K562 (cell line): ENCODE results near the gene RAPGEF5.

ENCODE experiments used
- CEBPB ChIP-seq: fragments of 450-650 bp; IDR thresholded peaks from 2 replicates; pipeline ENCODE4 v1.6.1; 2016; ENCODE audit warnings: missing genetic modification characterization, missing compliant biosample characterization
- CTCF ChIP-seq, 3 experiments: IDR thresholded peaks in 2 of 3; conservative IDR thresholded peaks in 1 of 3; 2 replicates each; pipeline ENCODE4 v1.5.1; 2011 to 2012; ENCODE audit warnings: low read length in 3 of 3, mild to moderate bottlenecking in 3 of 3, control low read depth in 2 of 3, improper control_type of control experiment in 1 of 3, inconsistent platforms in 1 of 3, low read depth in 1 of 3, mixed read lengths in 1 of 3, moderate library complexity in 1 of 3; ENCODE audit not compliant: insufficient read depth in 2 of 3
- ELK1 ChIP-seq: sonication (generic); formaldehyde crosslinking; IDR thresholded peaks from 2 replicates; pipeline ENCODE4 v1.8.1; 2022; ENCODE audit warnings: missing genetic modification reagents
- EP300 ChIP-seq: IDR thresholded peaks from 2 replicates; pipeline ENCODE4 v1.6.1; 2012; ENCODE audit warnings: low read length, improper control_type of control experiment
- ETV5 ChIP-seq: sonication (generic); formaldehyde crosslinking; IDR thresholded peaks from 2 replicates; pipeline ENCODE4 v1.4.0; 2020; ENCODE audit warnings: low read depth, mild to moderate bottlenecking, missing genetic modification reagents
- HDGF ChIP-seq: fragments of 450-650 bp; IDR thresholded peaks from 2 replicates; pipeline ENCODE4 v1.6.1; 2016
- IRF1 ChIP-seq: sonication (generic); formaldehyde crosslinking; IDR thresholded peaks from 2 replicates; pipeline ENCODE4 v1.8.0; 2022; ENCODE audit warnings: missing genetic modification reagents, mild to moderate bottlenecking, borderline replicate concordance
- NR0B1 ChIP-seq: fragments of 450-650 bp; IDR thresholded peaks from one replicate; pipeline ENCODE4 v1.6.1; 2018; ENCODE audit warnings: mild to moderate bottlenecking, moderate library complexity; ENCODE audit not compliant: partially characterized antibody
- REST ChIP-seq, 2 experiments: fragments of 450-650 bp; formaldehyde crosslinking in 1 of 2; IDR thresholded peaks; 2 replicates each; pipeline versions ENCODE4 v1.4.0 to v1.6.1; 2014 to 2020; ENCODE audit warnings: mild to moderate bottlenecking in 2 of 2, borderline replicate concordance in 1 of 2, low read depth in 1 of 2
- TBL1XR1 ChIP-seq, 2 experiments: IDR thresholded peaks; 2 replicates each; pipeline ENCODE4 v1.6.1; 2012; ENCODE audit warnings: improper control_type of control experiment in 2 of 2, low read length in 2 of 2, mild to moderate bottlenecking in 1 of 2
- TEAD4 ChIP-seq, 2 experiments: sonication (generic) in 1 of 2; formaldehyde crosslinking in 1 of 2; IDR thresholded peaks; 2 replicates each; pipeline versions ENCODE4 v1.6.1 to v1.8.0; 2012 to 2022; ENCODE audit warnings: borderline replicate concordance in 1 of 2, inconsistent platforms in 1 of 2, low read length in 1 of 2, mild to moderate bottlenecking in 1 of 2, missing genetic modification reagents in 1 of 2
- ZBTB17 ChIP-seq: fragments of 450-650 bp; formaldehyde crosslinking; IDR thresholded peaks from 2 replicates; pipeline ENCODE4 v1.4.0; 2020; ENCODE audit warnings: mild to moderate bottlenecking
- ZBTB49 ChIP-seq: sonication (generic); formaldehyde crosslinking; IDR thresholded peaks from 2 replicates; pipeline ENCODE4 v1.8.0; 2022; ENCODE audit warnings: missing genetic modification reagents, mild to moderate bottlenecking, borderline replicate concordance
- ZFP30 ChIP-seq: fragments of 250-450 bp; sonication (Bioruptor Pico); IDR thresholded peaks from 2 replicates; pipeline ENCODE4 v1.8.0; 2022; ENCODE audit warnings: moderate library complexity, mild to moderate bottlenecking, inconsistent platforms, borderline replicate concordance

GRCh38 chr7:22357311-22358175 is 589 bp upstream of the RAPGEF5 start:
- no peak for TF ChIP-seq ZFP30 (CRISPR knock-in tag)
- no peak for TF ChIP-seq IRF1 (CRISPR knock-in tag)
- no peak for TF ChIP-seq NR0B1
- no peak for TF ChIP-seq ZBTB17 (CRISPR knock-in tag)
- TF ChIP-seq HDGF, result no peak
- no peak for TF ChIP-seq ZBTB49 (CRISPR knock-in tag)
- TF ChIP-seq TEAD4 (IDR thresholded peaks at IDR 0.05; ENCODE audit: low read length), result no peak
- no peak for TF ChIP-seq TEAD4 (CRISPR knock-in tag; IDR thresholded peaks at IDR 0.05; ENCODE audit: borderline replicate concordance)
- TF ChIP-seq ELK1 (CRISPR knock-in tag), result no peak
- no peak for TF ChIP-seq REST (IDR thresholded peaks at IDR 0.05; ENCODE audit: borderline replicate concordance)
- no peak for TF ChIP-seq REST (CRISPR knock-in tag; IDR thresholded peaks at IDR 0.05; ENCODE audit: low read depth)
- TF ChIP-seq CEBPB (tag), result no peak
- no peak for TF ChIP-seq TBL1XR1 (IDR thresholded peaks at IDR 0.05; ENCODE audit: low read length in 2 of 2)
- no peak for TF ChIP-seq EP300
- TF ChIP-seq CTCF (IDR thresholded peaks at IDR 0.05 in 2 of 3, conservative IDR thresholded peaks at IDR 0.05 in 1 of 3; ENCODE audit: insufficient read depth in 2 of 3, low read depth in 1 of 3, low read length in 3 of 3), result no peak
- no peak for TF ChIP-seq ETV5 (CRISPR knock-in tag)
